CD4-positive, CD25-positive, alpha-beta regulatory T cell (primary cell): ENCODE data around the gene FOXQ1. TPM values are rescaled to one million over a fixed set of nuclear protein-coding genes. Genes with fewer than 3 reads are reported as not detected.

ENCODE experiments used
- ATAC-seq, 2 donors: fragments of 150-1000 bp; cut with Tn5 transposase; one replicate each; pipeline ENCODE4 v1.10.0; 2021; ENCODE audit warnings: low read depth in 2 of 2, moderate number of reproducible peaks in 2 of 2, moderate library complexity in 1 of 2
- DNase-seq, 3 donors: peaks; one replicate each; pipeline versions ENCODE4 v3.0.0 to v3.0.0-alpha.2; 2012 to 2022; ENCODE audit warnings: mixed read lengths in 1 of 3
- H3K27ac ChIP-seq: one replicate; pipeline ENCODE4 v1.7.0; 2013; ENCODE audit warnings: mild to moderate bottlenecking, low read length; ENCODE audit not compliant: insufficient read depth, poor library complexity, severe bottlenecking
- H3K27me3 ChIP-seq: one replicate; pipeline ENCODE4 v1.7.0; 2013; ENCODE audit warnings: low read length; ENCODE audit not compliant: control insufficient read depth, insufficient read depth
- H3K36me3 ChIP-seq: one replicate; pipeline ENCODE4 v1.7.0; 2013; ENCODE audit warnings: mild to moderate bottlenecking, low read length, moderate library complexity; ENCODE audit not compliant: control insufficient read depth, insufficient read depth
- H3K4me1 ChIP-seq: 2 replicates; pipeline ENCODE4 v1.7.0; 2013; ENCODE audit warnings: mild to moderate bottlenecking, low read length; ENCODE audit not compliant: insufficient read depth, control insufficient read depth, poor library complexity, severe bottlenecking
- H3K4me3 ChIP-seq: one replicate; pipeline ENCODE4 v1.7.0; 2013; ENCODE audit warnings: low read depth, mild to moderate bottlenecking, low read length, moderate library complexity
- H3K9me3 ChIP-seq, 2 experiments: 1 replicate in 1 of 2; 2 replicates in 1 of 2; pipeline ENCODE4 v1.7.0; 2013; ENCODE audit warnings: low read length in 2 of 2, mild to moderate bottlenecking in 1 of 2, moderate library complexity in 1 of 2; ENCODE audit not compliant: control insufficient read depth in 2 of 2
- H3K27ac Mint-ChIP-seq, 3 donors: one replicate each; pipeline ENCODE4 v1.8.0; 2020 to 2022; ENCODE audit warnings: mild to moderate bottlenecking in 3 of 3, mixed read lengths in 3 of 3, moderate library complexity in 2 of 3
- H3K27me3 Mint-ChIP-seq: one replicate; pipeline ENCODE4 v1.8.0; 2022; ENCODE audit warnings: mild to moderate bottlenecking, mixed read lengths
- H3K36me3 Mint-ChIP-seq: one replicate; pipeline ENCODE4 v1.8.0; 2020; ENCODE audit warnings: mixed read lengths
- H3K4me1 Mint-ChIP-seq, 4 donors: one replicate each; pipeline ENCODE4 v1.8.0; 2020 to 2022; ENCODE audit warnings: mixed read lengths in 4 of 4, mild to moderate bottlenecking in 1 of 4
- H3K4me3 Mint-ChIP-seq, 4 donors: one replicate each; pipeline ENCODE4 v1.8.0; 2020 to 2022; ENCODE audit warnings: mild to moderate bottlenecking in 4 of 4, mixed read lengths in 4 of 4, moderate library complexity in 3 of 4
- H3K9me3 Mint-ChIP-seq, 7 donors: one replicate each; pipeline ENCODE4 v1.8.0; 2020 to 2022; ENCODE audit warnings: mixed read lengths in 7 of 7, mild to moderate bottlenecking in 3 of 7, moderate library complexity in 2 of 7
- polyA plus RNA-seq, 4 donors: library from polyadenylated mRNA; unstranded; fragments of 300-500 nt; fragmentation: Illumina TruSeq; gene quantifications; one replicate each; pipeline ENCODE4 v1.2.3, GENCODE V29; 2021
- total RNA-seq: library from RNA; stranded (reverse); gene quantifications from one replicate; pipeline ENCODE4 v1.2.3, GENCODE V29; 2022

The FOXQ1 gene
- total and polyA plus RNA-seq, 5 donors from 2014 or later = not detected

- H3K4me3 Mint-ChIP-seq = no peak overlapping the region
- no peak overlapping the region for H3K27ac ChIP-seq
- H3K36me3 Mint-ChIP-seq = no peaks in the 10 kb centered on the region
These were observed 44.7 kb upstream of the FOXQ1 start for GRCh38 chr6:1267057-1267732.

GRCh38 chr6:1267790-1268762 is 43.8 kb upstream of the FOXQ1 start:
- no peaks in the 10 kb centered on the region for H3K4me1 ChIP-seq
- H3K27ac Mint-ChIP-seq = no peak overlapping the region
- peaks cover 5% of the 10 kb centered on the region for H3K27me3 Mint-ChIP-seq

More at GRCh38 chr6:1267057-1267732, 44.7 kb upstream of the FOXQ1 start:
- H3K27ac Mint-ChIP-seq = no peak overlapping the region
- H3K27me3 ChIP-seq = no peaks in the 10 kb centered on the region
- peaks cover 0 to 7% (median 2%) of the 10 kb centered on the region in 7 donors for H3K9me3 Mint-ChIP-seq
- no peaks in the 10 kb centered on the region for H3K4me1 Mint-ChIP-seq
- peaks cover 2% of the 10 kb centered on the region for H3K27me3 Mint-ChIP-seq
- H3K4me1 ChIP-seq = no peaks in the 10 kb centered on the region
- ATAC-seq (no peak), DNase-seq (no peak)
- no peak overlapping the region for H3K4me3 ChIP-seq
- H3K9me3 ChIP-seq = no peaks in the 10 kb centered on the region
- no peaks in the 10 kb centered on the region for H3K36me3 ChIP-seq

GRCh38 chr6:1271071-1271763 is 40.7 kb upstream of the FOXQ1 start:
- Mint-ChIP-seq H3K4me1 (no peaks in the 10 kb centered on the region), H3K27me3 (peaks cover 12% of the 10 kb centered on the region), H3K4me3 (no peak overlapping the region), H3K9me3 (peaks cover 0 to 15% (median 7%) of the 10 kb centered on the region in 7 donors), H3K36me3 (no peaks in the 10 kb centered on the region), H3K27ac (no peak overlapping the region)
- Histone ChIP-seq H3K36me3 (no peaks in the 10 kb centered on the region), H3K4me3 (no peak overlapping the region), H3K27ac (no peak overlapping the region), H3K4me1 (no peaks in the 10 kb centered on the region), H3K9me3 (no peaks in the 10 kb centered on the region), H3K27me3 (no peaks in the 10 kb centered on the region)
- DNase-seq (no peak), ATAC-seq (no peak)

More at GRCh38 chr6:1267790-1268762, 43.8 kb upstream of the FOXQ1 start:
- no peak overlapping the region for H3K27ac ChIP-seq
- H3K4me3 ChIP-seq = no peak overlapping the region
- DNase-seq = no peak
- ATAC-seq = no peak
- no peaks in the 10 kb centered on the region for H3K4me1 Mint-ChIP-seq
- H3K36me3 ChIP-seq = no peaks in the 10 kb centered on the region
- peaks cover 0 to 14% (median 4%) of the 10 kb centered on the region in 7 donors for H3K9me3 Mint-ChIP-seq
- H3K36me3 Mint-ChIP-seq = no peaks in the 10 kb centered on the region
- no peak overlapping the region for H3K4me3 Mint-ChIP-seq
- H3K27me3 ChIP-seq = no peaks in the 10 kb centered on the region
- no peaks in the 10 kb centered on the region for H3K9me3 ChIP-seq

GRCh38 chr6:1278061-1278720 is 33.7 kb upstream of the FOXQ1 start:
- no peaks in the 10 kb centered on the region for H3K4me1 Mint-ChIP-seq
- Histone ChIP-seq H3K4me3 (no peak overlapping the region), H3K27ac (no peak overlapping the region), H3K27me3 (no peaks in the 10 kb centered on the region), H3K4me1 (no peaks in the 10 kb centered on the region), H3K9me3 (no peaks in the 10 kb centered on the region), H3K36me3 (no peaks in the 10 kb centered on the region)
- ATAC-seq (no peak), DNase-seq (no peak)
- H3K27ac Mint-ChIP-seq = no peak overlapping the region
- H3K36me3 Mint-ChIP-seq = no peaks in the 10 kb centered on the region
- no peak overlapping the region for H3K4me3 Mint-ChIP-seq
- H3K27me3 Mint-ChIP-seq = peaks cover 27% of the 10 kb centered on the region
- H3K9me3 Mint-ChIP-seq = peaks cover 0 to 5% (median 0%) of the 10 kb centered on the region in 7 donors

GRCh38 chr6:1279065-1279464 is 32.8 kb upstream of the FOXQ1 start:
- no peak overlapping the region for H3K27ac Mint-ChIP-seq
- no peaks in the 10 kb centered on the region for H3K27me3 ChIP-seq
- no peak overlapping the region for H3K4me3 ChIP-seq
- H3K36me3 Mint-ChIP-seq = no peaks in the 10 kb centered on the region
- H3K9me3 ChIP-seq = no peaks in the 10 kb centered on the region
- no peaks in the 10 kb centered on the region for H3K36me3 ChIP-seq
- DNase-seq = no peak
- H3K4me1 Mint-ChIP-seq = no peaks in the 10 kb centered on the region
- no peak for ATAC-seq
- no peak overlapping the region for H3K27ac ChIP-seq
- H3K4me3 Mint-ChIP-seq = no peak overlapping the region
- H3K9me3 Mint-ChIP-seq = peaks cover 0 to 3% (median 0%) of the 10 kb centered on the region in 7 donors
- H3K27me3 Mint-ChIP-seq = peaks cover 32% of the 10 kb centered on the region
- H3K4me1 ChIP-seq = no peaks in the 10 kb centered on the region

GRCh38 chr6:1280666-1281300 is 31.1 kb upstream of the FOXQ1 start:
- no peaks in the 10 kb centered on the region for H3K36me3 ChIP-seq
- no peaks in the 10 kb centered on the region for H3K36me3 Mint-ChIP-seq
- DNase-seq = no peak
- no peaks in the 10 kb centered on the region for H3K9me3 ChIP-seq
- peaks cover 0 to 2% (median 0%) of the 10 kb centered on the region in 7 donors for H3K9me3 Mint-ChIP-seq
- H3K27ac ChIP-seq = no peak overlapping the region
- H3K27me3 Mint-ChIP-seq = peaks cover 32% of the 10 kb centered on the region
- H3K27ac Mint-ChIP-seq = no peak overlapping the region
- H3K4me1 ChIP-seq = no peaks in the 10 kb centered on the region
- ATAC-seq = no peak
- no peak overlapping the region for H3K4me3 Mint-ChIP-seq
- H3K4me3 ChIP-seq = no peak overlapping the region
- no peaks in the 10 kb centered on the region for H3K27me3 ChIP-seq
- no peaks in the 10 kb centered on the region for H3K4me1 Mint-ChIP-seq

- Histone ChIP-seq H3K27me3 (no peaks in the 10 kb centered on the region), H3K9me3 (no peaks in the 10 kb centered on the region), H3K27ac (no peak overlapping the region), H3K4me1 (no peaks in the 10 kb centered on the region), H3K36me3 (no peaks in the 10 kb centered on the region), H3K4me3 (no peak overlapping the region)
- Mint-ChIP-seq H3K36me3 (no peaks in the 10 kb centered on the region), H3K27ac (no peak overlapping the region), H3K9me3 (no peaks in the 10 kb centered on the region), H3K4me3 (no peak overlapping the region), H3K4me1 (no peaks in the 10 kb centered on the region), H3K27me3 (peaks cover 32% of the 10 kb centered on the region)
- ATAC-seq (no peak), DNase-seq (no peak)
These were observed 30.2 kb upstream of the FOXQ1 start for GRCh38 chr6:1281746-1282145.
